GM19193 (cell line): Measurements from ENCODE around the gene CCDC92.

Experiments
- POLR2A ChIP-seq: IDR thresholded peaks from 4 replicates; pipeline ENCODE4 v1.6.1; 2011; ENCODE audit not compliant: insufficient read depth, insufficient read length; ENCODE audit errors: extremely low read depth

CCDC92 gene

DNA sequence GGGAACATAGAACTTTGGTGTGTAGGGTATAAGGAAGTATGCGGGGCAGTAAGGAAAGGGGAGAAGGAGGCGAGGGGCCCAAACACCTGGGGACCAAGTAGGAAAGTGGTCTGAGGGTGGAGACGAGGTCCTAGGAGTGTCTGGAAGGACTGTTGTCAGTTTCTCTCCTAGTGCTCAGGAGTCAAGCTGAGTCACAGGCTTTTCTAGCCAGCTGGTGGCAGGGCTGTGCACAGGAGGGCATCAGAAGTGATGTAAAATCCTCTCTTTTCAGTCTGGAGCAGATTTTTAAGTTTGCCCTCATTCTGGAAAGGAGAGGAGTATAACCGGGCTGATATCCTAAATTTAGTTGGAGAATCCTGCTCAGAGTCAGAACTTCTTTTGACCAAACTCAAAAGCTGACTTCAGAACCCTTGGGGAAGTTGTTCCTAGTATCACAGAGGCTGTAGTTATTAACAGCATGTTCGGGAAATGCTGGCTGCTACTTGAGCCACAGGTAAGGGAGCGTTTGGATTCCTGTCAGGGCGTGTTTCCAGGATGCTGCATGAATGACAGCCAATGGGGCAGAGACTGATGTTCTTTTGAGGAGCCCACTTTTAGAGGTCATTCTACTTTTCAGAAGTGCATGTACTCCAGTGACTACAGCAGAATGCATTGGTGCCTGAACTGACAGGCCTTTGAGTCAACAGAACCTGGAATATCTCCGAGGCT is 19.6 kb upstream of the CCDC92 start:
- TF ChIP-seq POLR2A: no peak

DNA sequence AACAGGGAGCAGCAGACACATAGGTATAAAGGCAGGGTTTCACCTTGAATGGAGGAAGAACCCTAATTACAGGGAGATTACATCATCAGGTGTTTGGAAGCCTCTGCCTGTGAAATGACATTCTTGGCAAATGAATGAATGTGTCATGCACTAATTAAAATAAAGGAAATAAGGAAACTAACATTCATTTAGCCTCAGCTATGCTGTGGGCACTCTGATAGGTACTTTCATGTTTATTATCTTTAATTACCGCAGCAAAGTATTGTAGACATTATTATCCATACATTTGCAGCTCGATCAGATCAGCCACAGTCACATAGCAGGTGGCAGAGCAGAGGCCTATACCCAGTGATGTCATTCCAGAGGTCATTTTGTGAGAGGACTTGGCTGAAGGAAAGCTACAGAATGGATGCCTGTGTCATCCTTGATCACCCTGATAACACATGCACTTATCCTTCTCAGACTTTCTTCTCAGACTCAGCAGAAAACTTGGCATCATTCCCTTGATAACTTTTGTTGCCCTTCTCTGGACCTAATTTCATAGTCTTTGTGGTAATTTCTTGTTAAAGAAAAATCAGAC is 18.8 kb upstream of the CCDC92 start:
- no peak for TF ChIP-seq POLR2A

DNA sequence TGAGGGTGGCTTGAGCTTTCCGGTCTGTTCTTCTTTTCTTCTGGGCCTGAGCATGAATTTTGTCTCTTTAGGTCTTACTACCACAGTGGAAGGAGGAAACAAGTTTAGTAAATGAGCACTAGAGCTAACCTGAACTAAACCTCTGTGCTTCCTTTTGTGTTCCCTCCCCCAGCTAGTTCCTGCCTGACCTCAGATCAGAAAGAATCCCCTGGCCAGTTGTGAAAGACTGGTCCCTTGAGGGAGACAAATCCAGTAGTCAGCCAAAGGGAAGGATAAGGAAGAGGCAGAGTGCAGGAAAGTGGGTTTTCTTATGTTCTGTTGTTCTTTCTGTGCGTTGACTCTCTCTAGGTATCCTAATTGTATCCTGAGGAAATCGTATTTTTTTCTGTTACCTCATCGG is 17.9 kb upstream of the CCDC92 start:
- TF ChIP-seq POLR2A: no peak

GRCh38 chr12:123989753-123990152 is 17.1 kb upstream of the CCDC92 start:
- TF ChIP-seq POLR2A: no peak

GRCh38 chr12:123989168-123989567 is 16.5 kb upstream of the CCDC92 start:
- no peak for TF ChIP-seq POLR2A

- TF ChIP-seq POLR2A: no peak
Observed at GRCh38 chr12:123987022-123987421, 14.4 kb upstream of the CCDC92 start.

DNA sequence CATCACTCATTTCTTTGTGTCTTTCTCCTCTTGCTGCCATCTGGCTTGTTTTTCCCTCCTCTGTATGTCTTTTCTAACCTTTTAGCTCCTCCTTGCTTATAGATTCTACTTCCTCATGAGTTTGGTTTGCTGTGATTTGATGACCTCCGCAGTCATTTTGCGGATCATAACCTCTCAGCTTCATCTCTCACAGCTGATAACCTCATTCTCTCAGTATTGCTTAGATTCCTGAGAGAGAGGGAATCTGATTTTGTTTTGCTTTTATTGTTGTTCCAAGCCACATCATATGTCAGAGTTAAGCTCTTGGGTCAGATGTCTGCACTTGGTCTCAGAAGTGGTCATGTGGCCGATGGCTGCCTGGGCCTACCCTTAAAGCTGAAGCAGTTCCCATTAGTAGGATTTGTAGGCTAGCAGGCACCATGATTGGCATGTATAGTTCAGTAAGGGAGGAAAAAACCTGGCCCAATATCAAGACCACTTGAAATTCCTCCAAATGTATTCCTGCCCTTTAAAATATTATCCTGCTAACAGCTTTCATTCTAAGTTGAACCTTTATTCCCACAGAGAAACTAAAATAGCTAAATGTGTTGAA is 13.8 kb upstream of the CCDC92 start:
- TF ChIP-seq POLR2A: no peak

DNA sequence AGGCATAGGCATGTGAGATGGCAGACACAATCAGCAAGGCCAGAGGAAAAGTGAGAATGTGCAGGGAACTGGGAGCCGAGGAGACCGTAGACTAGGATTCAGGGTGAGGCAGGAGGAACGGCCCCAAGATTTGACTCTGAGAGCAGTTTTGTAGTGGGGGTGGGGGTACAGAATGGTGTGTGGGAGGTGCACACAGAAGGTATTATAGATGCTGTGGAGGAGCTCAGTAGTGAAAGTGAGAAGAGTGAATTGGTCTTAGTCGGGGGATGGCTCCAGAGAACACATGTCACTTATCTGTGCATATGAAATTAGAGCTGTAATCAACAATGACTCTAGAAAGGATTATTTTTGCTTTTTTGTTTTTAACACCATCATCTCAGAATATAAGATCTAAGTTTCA is 12.3 kb upstream of the CCDC92 start:
- no peak for TF ChIP-seq POLR2A

DNA sequence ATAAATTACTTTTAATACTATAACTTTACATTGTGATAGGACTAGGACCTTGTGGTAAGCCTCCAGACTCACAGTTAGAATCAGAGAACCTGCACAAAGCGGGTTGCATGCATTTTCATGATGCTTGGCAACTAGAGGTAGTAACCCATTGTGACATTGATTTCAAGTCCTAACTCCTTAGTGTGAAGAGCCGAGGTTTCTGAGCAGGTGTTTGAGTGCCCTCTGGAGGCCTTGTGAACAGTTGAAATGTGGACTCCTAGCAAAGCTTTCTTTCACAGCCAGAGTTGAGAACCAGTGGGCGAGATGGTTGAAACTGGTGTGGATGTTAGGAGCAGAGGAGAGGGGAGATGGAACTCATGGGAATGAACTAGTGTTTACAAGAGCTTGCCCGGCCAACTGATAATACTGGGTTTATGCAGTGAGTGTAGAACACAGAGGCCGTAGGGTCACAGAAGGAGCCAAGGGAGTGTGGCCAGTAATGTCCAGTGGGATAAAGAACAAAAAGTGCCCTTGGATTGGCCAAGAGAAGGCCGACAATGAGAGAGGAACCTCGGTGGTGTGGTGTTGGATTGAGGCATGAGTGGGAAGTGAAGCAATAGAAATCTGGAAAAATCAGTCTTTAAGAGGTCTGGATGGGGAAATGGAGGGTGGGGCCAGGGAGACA is 11.3 kb upstream of the CCDC92 start:
- TF ChIP-seq POLR2A: no peak

- no peak for TF ChIP-seq POLR2A
Observed at GRCh38 chr12:123982269-123982668, 9.6 kb upstream of the CCDC92 start.

- no peak for TF ChIP-seq POLR2A
Observed at GRCh38 chr12:123979566-123979965, 6.9 kb upstream of the CCDC92 start.

GRCh38 chr12:123976227-123976826 is 3.7 kb upstream of the CCDC92 start:
- no peak for TF ChIP-seq POLR2A

GRCh38 chr12:123973552-123974341 is 1.1 kb upstream of the CCDC92 start:
- TF ChIP-seq POLR2A: no peak

DNA sequence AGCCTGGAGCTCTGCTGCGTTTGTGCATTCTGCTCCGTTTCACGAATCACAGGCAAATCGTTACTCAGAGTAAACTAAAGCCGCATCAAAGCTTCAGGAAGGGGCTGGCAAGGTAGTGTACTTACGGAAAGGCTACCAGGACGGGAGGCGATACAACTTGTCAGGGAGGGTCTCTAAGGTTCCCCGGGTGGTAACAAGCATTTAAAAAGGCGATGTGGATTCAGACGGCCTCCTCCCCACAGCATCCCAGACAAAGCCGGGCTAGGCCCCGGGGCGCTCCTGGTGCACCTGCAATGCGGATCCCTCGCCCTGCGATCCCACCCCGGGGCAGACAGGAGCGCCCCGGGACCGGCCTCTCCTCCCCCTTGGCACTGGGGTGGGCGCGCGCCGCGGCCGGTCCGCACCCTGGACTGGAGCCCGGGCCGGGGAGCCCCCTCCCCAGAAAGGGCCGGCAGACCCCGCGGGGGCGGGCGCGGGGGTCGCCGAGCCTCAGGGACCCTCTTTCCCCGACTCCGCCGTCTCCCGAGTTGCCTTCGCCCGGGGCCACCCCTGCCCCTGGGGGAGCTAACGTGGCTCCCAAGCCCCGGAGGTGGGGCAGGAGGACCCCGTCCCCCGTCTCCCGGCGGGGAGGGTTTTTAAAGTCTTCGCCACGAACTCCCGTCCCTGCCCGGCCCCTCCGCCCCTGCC is 718 bp downstream of the CCDC92 start:
- TF ChIP-seq POLR2A: no peak
